Subcutaneous abdominal adipose tissue (tissue), 5 donors: ENCODE data around the gene C10orf88.

Source experiments
- H3K27ac ChIP-seq: one replicate; pipeline ENCODE4 v1.7.0; 2013; ENCODE audit warnings: low read depth, mild to moderate bottlenecking, inconsistent platforms, low read length, moderate library complexity
- H3K27me3 ChIP-seq, 5 donors: one replicate each; pipeline ENCODE4 v1.7.0; 2013; ENCODE audit warnings: low read length in 5 of 5, inconsistent platforms in 1 of 5; ENCODE audit not compliant: control insufficient read depth in 5 of 5, insufficient read depth in 4 of 5
- H3K36me3 ChIP-seq, 5 donors: one replicate each; pipeline ENCODE4 v1.7.0; 2013; ENCODE audit warnings: low read length in 5 of 5; ENCODE audit not compliant: control insufficient read depth in 5 of 5, insufficient read depth in 5 of 5
- H3K4me1 ChIP-seq, 5 donors: one replicate each; pipeline ENCODE4 v1.7.0; 2013; ENCODE audit warnings: low read length in 5 of 5, mild to moderate bottlenecking in 3 of 5, moderate library complexity in 1 of 5; ENCODE audit not compliant: control insufficient read depth in 5 of 5, insufficient read depth in 5 of 5
- H3K4me3 ChIP-seq, 5 donors: one replicate each; pipeline ENCODE4 v1.7.0; 2013; ENCODE audit warnings: low read length in 5 of 5, low read depth in 1 of 5
- H3K9ac ChIP-seq, 5 donors: one replicate each; pipeline ENCODE4 v1.7.0; 2013; ENCODE audit warnings: low read length in 5 of 5, mild to moderate bottlenecking in 4 of 5, moderate library complexity in 3 of 5
- H3K9me3 ChIP-seq, 5 donors: one replicate each; pipeline ENCODE4 v1.7.0; 2013; ENCODE audit warnings: low read length in 5 of 5; ENCODE audit not compliant: control insufficient read depth in 5 of 5
- donor health status: healthy.
- donor health status: healthy.
- donor health status: healthy.
- donor health status: healthy.
- donor health status: healthy.

C10orf88 gene

DNA sequence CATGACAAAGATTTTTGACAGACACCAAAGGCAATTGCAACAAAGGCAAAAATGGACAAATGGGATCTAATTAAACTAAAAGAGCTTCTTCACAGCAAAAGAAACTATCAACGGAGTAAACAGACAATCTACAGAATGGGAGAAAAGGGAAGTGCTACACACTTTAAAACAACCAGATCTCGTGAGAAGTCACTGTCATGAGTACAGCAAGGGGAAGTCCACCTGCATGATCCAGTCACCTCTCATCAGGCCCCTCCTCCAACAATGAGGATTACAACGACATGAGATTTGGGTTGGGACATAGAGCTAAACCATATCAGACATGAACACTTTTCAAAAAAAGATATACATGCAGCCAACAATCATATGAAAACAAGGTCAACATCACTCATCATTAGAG, 14.7 kb upstream of the C10orf88 start:
- H3K4me1 ChIP-seq: no peaks in the 10 kb centered on the region
- peaks cover 0 to 21% (median 13%) of the 10 kb centered on the region in 5 donors for H3K9me3 ChIP-seq

DNA sequence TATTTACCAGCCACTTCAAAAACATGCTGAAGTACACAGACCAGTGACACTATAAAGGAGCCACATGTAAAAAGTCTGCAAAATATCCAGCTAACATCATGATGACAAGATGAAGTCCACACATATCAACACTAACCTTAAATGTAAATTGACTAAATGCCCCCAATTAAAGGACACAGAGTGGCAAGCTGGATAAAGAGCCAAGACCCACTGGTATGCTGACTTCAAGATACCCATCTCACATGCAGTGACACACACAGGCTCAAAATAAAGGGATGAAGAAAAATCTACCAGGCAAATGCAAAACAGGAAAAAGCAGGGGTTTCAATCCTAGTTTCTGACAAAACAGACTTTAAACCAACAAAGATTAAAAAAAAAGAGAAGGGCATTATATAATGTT, 12.9 kb upstream of the C10orf88 start:
- H3K4me1 ChIP-seq: no peaks in the 10 kb centered on the region
- H3K27me3 ChIP-seq: no peaks in the 10 kb centered on the region
- H3K36me3 ChIP-seq: no peaks in the 10 kb centered on the region
- H3K4me3 ChIP-seq: no peak overlapping the region
- no peak overlapping the region for H3K9ac ChIP-seq
- peaks cover 0 to 21% (median 13%) of the 10 kb centered on the region in 5 donors for H3K9me3 ChIP-seq
- no peak overlapping the region for H3K27ac ChIP-seq

More for the DNA sequence above, 14.7 kb upstream of the C10orf88 start:
- H3K9ac ChIP-seq: no peak overlapping the region
- H3K4me3 ChIP-seq: no peak overlapping the region
- no peaks in the 10 kb centered on the region for H3K36me3 ChIP-seq
- H3K27me3 ChIP-seq: no peaks in the 10 kb centered on the region
- H3K27ac ChIP-seq: no peak overlapping the region

DNA sequence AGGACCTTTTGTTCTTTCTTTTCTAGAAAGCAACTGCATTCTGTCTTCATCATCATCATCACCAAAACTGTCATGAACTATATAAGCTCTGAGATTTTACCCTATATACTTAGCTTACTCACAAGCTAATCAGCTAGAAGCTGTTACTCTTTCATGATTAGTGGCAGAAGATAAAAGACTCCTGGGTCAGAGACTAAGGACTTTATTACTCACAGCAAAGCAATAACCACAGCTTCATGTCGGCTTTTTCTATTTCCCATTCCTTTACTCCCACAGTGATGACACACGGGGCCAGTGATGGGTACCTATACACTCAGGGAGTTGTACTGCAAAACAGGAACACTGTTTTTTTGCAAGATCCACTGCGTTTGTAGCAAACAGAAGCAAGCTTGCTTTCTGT, 8.4 kb upstream of the C10orf88 start:
- Histone ChIP-seq H3K27ac (no peak overlapping the region), H3K36me3 (no peaks in the 10 kb centered on the region), H3K27me3 (no peaks in the 10 kb centered on the region), H3K4me1 (no peaks in the 10 kb centered on the region), H3K9ac (no peak overlapping the region), H3K9me3 (peaks cover 0 to 16% (median 10%) of the 10 kb centered on the region in 5 donors), H3K4me3 (no peak overlapping the region)

DNA sequence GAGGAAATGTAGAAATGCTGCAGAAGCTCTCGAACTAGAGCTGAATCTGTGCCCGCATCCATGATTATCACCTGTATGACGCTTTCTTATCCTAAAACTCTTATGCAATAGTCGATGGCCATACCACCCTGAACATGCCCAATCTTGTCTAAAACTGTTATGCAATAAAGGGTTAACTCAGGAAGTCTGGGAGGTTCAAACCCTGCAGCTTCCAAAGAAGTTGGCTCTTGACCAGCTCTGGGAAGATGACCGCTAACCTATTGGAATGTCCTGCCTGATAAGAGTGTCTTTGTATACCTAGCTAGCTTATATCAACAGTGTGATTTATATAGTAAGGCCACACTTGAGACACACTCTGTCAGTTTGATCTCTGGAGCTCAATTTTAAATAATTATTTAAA, 3.4 kb upstream of the C10orf88 start:
- no peak overlapping the region for H3K27ac ChIP-seq
- H3K4me3 ChIP-seq: no peak overlapping the region
- no peaks in the 10 kb centered on the region for H3K27me3 ChIP-seq
- no peaks in the 10 kb centered on the region for H3K36me3 ChIP-seq
- peaks cover 0 to 4% (median 0%) of the 10 kb centered on the region in 5 donors for H3K9me3 ChIP-seq
- H3K4me1 ChIP-seq: peaks cover 4 to 16% (median 13%) of the 10 kb centered on the region in 5 donors
- H3K9ac ChIP-seq: no peak overlapping the region

DNA sequence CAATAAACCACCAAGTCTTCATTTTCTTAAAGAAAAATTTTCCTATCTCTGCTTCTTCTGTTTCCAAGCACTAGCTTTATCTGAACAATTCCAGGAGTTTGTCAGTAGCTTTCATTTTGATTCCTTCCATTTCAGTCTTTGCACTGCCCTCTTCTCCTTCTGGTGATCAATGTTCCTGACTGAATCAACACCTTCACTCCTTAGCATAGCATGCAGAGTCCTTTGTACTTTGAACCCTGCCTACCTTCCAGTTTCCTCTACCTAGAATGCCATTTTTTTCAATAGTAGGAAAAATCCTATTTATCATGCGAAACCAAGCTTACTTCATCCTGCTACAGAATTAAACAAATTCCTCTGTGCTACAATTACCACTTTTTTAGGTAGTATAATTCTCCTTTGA, 1.9 kb upstream of the C10orf88 start:
- H3K4me1 ChIP-seq: peaks cover 4 to 19% (median 13%) of the 10 kb centered on the region in 5 donors
- H3K27me3 ChIP-seq: no peaks in the 10 kb centered on the region
- no peak overlapping the region for H3K9ac ChIP-seq
- H3K36me3 ChIP-seq: no peaks in the 10 kb centered on the region
- no peak overlapping the region for H3K4me3 ChIP-seq
- no peak overlapping the region for H3K27ac ChIP-seq
- peaks cover 0 to 4% (median 0%) of the 10 kb centered on the region in 5 donors for H3K9me3 ChIP-seq

DNA sequence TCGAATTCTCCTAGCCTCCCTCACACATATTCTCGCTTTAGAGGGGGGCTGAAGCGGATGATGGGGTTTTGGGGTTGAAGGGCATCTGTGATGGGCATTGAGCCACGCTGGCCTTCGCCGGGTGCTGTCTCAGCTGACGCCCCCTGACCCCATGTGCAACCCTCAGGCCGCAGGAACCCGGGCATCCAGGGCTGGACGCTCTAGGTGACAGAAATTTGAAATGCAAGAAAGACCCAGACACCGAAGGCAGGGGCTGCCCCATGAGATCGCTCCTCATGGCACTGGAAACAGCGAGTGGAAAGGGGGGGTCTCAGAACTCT, 664 bp upstream of the C10orf88 start:
- H3K9me3 ChIP-seq: peaks cover 0 to 4% (median 0%) of the 10 kb centered on the region in 5 donors
- H3K27me3 ChIP-seq: no peaks in the 10 kb centered on the region
- no peak overlapping the region for H3K27ac ChIP-seq
- H3K4me3 ChIP-seq: peak overlapping the region; percentile 63 to 86 (median 81)
- H3K36me3 ChIP-seq: peaks cover 0 to 3% (median 0%) of the 10 kb centered on the region in 5 donors
- peaks cover 4 to 19% (median 13%) of the 10 kb centered on the region in 5 donors for H3K4me1 ChIP-seq
- H3K9ac ChIP-seq: no peak overlapping the region

DNA sequence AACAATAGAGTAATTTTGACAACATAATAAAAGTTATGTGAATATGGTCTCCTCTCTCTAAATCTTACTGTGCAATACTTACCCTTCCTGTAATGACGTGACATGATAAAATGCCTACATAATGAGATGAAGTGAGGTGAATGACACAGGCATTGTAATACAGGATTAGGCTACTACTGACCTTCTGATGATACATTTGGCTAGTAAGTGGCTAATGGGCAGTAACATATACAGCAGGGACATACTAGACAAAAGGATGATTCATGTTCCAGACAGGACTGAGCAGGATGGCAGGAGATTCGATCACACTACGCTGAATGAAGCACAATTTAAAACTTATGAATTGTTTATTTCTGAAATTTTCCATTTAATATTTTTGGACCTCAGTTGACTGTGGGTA, 4.7 kb downstream of the C10orf88 start:
- peaks cover under 1 to 16% (median 9%) of the 10 kb centered on the region in 5 donors for H3K4me1 ChIP-seq

DNA sequence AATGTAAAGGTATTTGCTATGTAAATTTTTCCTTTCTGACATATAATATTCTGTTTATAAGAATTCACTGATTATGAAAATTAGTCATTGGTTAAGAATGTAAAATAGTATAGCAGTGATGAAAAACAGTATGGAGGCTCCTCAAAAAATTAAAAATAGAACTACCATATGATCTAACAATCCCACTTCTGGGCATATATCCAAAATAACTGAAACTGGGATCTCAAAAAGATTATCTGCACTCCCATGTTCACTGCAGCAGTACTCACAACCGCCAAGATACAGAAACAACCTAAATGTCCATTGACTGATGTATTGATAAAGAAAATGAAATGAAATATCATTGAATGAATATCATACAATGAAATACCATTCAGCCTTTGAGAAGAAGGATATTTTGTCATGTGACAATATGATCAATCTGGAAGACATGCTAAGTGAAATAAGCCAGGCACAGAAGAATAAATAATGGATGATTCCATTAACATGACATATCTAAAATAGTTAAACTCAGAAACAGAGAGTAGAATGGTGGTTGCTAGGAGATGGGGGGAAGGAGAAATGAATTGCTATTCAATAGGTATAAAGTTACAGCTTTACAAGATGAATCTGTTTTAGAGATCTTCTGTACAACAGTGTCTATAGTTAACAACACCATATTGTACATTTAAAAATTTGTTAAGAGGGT, 14.0 kb downstream of the C10orf88 start:
- H3K9me3 ChIP-seq: no peaks in the 10 kb centered on the region
- H3K4me3 ChIP-seq: no peak overlapping the region
- H3K9ac ChIP-seq: no peak overlapping the region
- no peak overlapping the region for H3K27ac ChIP-seq
- H3K36me3 ChIP-seq: peaks cover 17 to 40% (median 22%) of the 10 kb centered on the region in 5 donors
- H3K4me1 ChIP-seq: no peaks in the 10 kb centered on the region
- H3K27me3 ChIP-seq: no peaks in the 10 kb centered on the region

More for the DNA sequence above, 4.7 kb downstream of the C10orf88 start:
- Histone ChIP-seq H3K27ac (no peak overlapping the region), H3K36me3 (peaks cover 22 to 37% (median 30%) of the 10 kb centered on the region in 5 donors), H3K4me3 (no peak overlapping the region), H3K9me3 (peaks cover 0 to under 1% (median 0%) of the 10 kb centered on the region in 5 donors), H3K27me3 (no peaks in the 10 kb centered on the region), H3K9ac (no peak overlapping the region)

DNA sequence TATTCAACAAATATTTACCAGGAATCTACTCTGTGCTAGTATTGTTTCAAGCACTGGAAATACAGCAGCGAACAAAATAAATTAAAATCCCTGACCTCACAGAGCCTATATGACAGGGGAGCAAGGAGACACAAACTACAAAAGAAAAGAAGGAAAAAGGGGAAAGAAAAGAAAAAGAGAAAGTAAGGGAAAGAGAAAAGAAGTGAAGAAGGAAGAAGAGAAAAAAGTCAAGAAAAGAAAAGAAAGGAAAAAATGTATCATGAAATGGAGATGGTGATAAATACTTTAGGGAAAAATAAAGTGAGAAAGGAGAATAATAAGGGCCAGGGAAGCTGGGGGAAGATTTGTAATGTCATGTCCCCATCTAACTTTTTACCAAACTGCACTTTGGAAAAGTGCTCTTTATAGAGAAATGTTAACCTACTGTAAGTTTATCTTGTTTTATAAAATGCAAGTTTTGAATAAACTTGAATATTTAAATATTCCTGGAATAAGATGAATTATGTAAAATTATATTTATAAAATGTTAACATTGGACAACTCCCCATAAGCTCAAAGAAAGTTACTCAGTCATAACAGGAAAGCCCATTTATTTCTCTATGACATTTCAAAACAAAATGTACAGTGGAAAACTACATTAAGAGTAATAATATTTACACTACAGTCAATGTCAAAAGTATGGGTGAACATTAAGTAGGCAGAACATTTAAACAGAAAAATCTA, 14.7 kb downstream of the C10orf88 start:
- H3K9me3 ChIP-seq: no peaks in the 10 kb centered on the region
- peaks cover 16 to 45% (median 22%) of the 10 kb centered on the region in 5 donors for H3K36me3 ChIP-seq
- H3K9ac ChIP-seq: no peak overlapping the region
- H3K27ac ChIP-seq: no peak overlapping the region
- no peaks in the 10 kb centered on the region for H3K4me1 ChIP-seq
- no peak overlapping the region for H3K4me3 ChIP-seq
- no peaks in the 10 kb centered on the region for H3K27me3 ChIP-seq
